ENCODE measurements around the gene GPC5. TPM values are rescaled to one million over a fixed set of nuclear protein-coding genes. Genes with fewer than 3 reads are reported as not detected.

GPC5 gene
- total RNA-seq, 4 donors from 2014 or later: 0.74 to 1.1 TPM; not detected in 2

DNA sequence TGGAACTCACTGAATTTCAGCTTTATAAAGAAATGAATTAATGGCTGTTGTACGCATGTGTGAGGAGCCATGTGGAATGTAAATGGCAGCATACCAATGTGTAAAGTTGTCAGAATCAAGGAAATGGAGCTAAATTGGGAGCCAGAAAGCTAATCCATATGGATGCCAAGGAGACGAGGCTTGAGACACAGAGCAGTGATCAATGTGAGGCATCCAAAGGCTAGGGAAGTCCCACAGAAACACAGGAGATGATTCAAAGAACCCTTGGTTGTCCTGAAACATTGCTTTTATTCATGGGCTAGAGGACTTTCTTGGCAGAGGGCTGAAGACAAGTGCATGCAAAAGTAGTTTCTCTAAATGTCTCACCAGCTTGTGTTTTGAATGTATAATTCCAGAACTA, 1271.7 kb downstream of the GPC5 start:
- DNase-seq (ENCODE audit: low spot score): no peak
- TF ChIP-seq, protein P1, sequence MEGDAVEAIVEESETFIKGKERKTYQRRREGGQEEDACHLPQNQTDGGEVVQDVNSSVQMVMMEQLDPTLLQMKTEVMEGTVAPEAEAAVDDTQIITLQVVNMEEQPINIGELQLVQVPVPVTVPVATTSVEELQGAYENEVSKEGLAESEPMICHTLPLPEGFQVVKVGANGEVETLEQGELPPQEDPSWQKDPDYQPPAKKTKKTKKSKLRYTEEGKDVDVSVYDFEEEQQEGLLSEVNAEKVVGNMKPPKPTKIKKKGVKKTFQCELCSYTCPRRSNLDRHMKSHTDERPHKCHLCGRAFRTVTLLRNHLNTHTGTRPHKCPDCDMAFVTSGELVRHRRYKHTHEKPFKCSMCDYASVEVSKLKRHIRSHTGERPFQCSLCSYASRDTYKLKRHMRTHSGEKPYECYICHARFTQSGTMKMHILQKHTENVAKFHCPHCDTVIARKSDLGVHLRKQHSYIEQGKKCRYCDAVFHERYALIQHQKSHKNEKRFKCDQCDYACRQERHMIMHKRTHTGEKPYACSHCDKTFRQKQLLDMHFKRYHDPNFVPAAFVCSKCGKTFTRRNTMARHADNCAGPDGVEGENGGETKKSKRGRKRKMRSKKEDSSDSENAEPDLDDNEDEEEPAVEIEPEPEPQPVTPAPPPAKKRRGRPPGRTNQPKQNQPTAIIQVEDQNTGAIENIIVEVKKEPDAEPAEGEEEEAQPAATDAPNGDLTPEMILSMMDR (IDR thresholded peaks at IDR 0.05): no peak
- ATAC-seq (ENCODE audit: low FRiP score): no peak

DNA sequence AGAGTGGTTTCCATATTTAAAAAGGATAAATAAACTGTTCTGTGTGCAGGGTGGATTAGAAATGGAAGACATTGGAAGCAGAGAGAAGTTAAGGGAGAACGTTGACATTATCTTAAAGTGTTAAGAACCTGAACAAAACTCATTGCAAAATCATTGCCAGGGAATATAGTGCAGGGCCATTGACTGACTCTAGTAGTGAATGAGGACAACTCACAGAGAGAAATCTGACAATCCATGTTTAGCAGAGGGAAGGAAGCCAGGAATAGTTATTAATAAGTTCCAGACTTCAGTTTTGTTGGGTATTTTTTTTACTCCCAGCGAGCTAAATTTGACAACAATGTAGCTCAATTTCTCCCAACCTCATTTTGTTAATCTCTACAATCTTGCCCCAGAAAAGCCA, 1273.4 kb downstream of the GPC5 start:
- ATAC-seq (ENCODE audit: low FRiP score) (no peak), DNase-seq (ENCODE audit: low spot score) (no peak)
- TF ChIP-seq, protein P1 (IDR thresholded peaks at IDR 0.05): no peak

DNA sequence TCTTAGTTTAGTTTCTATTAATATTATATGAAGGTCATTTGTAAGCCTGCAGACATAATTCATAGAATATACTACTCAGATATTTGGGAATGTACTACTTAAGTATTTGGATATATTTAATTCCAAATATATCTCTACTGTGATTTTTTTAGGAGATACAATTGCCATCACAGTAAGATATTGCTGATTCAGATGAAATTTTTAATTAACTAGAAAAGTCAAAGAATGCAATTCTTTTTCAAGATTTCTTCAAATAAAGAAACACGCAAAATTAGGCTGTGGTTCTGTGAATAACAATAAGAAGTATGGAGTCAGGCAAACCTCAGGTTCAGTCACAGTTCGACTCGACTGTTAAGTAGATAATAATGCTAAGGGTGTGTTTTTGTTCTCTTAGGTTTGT, 1277.8 kb downstream of the GPC5 start:
- DNase-seq (ENCODE audit: low spot score) (no peak), ATAC-seq (ENCODE audit: low FRiP score) (no peak)
- TF ChIP-seq, protein P1 (IDR thresholded peaks at IDR 0.05): no peak

DNA sequence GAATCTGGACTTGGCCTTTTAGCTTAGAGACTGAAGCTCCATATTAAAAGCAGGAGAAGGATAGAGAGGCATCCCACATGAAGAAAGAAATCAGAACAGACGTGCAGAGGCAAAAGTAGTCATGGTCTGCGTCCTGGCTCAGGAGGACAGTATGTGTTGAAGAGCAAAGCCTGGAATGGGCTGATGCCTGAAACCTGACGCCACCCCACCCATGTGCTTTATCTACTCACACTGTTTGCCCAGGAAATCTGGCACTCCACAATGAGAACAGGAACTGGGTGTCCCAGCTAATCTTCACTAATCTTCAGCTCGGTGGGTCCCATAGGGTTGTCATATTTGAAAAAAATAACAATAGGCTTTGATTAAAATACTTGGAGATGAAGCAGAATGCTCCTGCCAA, 1279.2 kb downstream of the GPC5 start:
- DNase-seq (ENCODE audit: low spot score) (no peak), ATAC-seq (ENCODE audit: low FRiP score) (no peak)

DNA sequence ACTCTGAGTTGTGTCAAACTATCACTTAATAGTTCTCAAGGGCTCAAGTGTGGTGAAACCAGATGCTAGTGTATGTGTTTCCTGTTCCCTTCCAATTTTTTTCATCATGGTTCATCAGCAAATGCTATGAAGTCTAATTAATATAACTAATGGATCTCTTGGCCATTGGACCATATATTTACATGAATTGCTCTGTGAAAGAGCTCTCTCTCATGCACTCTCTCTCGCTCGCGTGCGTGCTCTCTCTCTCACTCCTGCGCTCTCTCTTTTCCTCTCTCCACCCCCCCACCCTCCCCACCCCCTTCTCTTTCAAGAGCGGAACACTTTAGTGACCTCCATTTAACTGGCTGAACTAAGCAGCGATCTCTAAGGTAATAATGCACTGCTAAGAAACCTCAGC, 1281.2 kb downstream of the GPC5 start:
- TF ChIP-seq, protein P1 (IDR thresholded peaks at IDR 0.05): no peak
- DNase-seq (ENCODE audit: low spot score) (no peak), ATAC-seq (ENCODE audit: low FRiP score) (no peak)

More for the DNA sequence above, 1279.2 kb downstream of the GPC5 start:
- TF ChIP-seq, protein P1 (IDR thresholded peaks at IDR 0.05): no peak

DNA sequence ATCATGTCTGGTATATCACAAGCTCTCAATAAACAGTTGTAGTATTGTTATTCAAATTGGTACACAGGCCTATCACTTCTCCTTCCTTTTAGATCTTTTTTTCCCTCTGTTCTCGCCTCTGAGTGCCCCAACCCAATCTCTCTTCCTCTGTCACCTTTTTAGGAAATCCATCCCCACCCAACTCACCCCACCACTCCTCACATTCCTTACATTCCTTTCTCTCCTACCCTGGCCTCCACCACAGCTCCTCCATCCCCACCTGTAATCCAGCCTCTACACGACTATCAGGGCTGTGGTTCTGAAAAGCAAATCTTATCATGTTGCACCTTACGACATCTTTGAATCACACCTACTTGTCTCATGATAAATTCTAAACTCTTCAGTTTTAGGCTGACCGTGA, 1282.8 kb downstream of the GPC5 start:
- DNase-seq (ENCODE audit: low spot score) (no peak), ATAC-seq (ENCODE audit: low FRiP score) (no peak)
- TF ChIP-seq, protein P1 (IDR thresholded peaks at IDR 0.05): no peak

DNA sequence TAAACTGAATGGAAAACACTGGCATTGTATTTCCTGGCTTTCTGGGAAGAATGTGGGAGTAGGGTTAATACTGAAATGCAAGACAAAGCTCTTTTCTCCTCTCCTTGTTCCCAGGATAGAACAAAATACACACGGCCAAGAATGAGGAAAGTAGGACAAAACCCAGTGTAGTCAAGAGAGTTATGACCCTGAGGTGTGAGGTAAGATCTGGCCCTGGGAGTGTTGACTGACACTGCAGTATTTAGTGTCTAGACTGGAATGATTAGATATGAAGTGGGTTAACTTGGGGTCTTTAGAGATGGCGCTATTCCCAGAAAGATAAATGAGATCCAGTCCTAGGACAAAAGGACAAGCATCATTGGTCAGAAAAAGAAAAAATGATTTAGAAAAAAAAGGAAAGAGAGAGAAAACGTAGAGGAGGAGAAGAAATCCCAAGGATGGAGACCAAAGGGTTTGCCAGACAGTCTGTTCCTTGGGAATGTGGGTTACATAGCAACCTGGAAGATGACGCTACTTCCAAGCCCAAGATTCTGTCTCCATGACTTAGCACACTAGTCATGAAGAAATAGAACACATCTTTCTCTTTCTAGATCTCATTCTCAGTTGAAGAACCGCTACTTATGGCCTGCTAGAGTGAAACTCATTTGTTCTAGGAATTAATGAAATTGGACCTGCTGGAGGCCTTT, 1284.6 kb downstream of the GPC5 start:
- DNase-seq (ENCODE audit: low spot score): no peak
- no peak for ATAC-seq (ENCODE audit: low FRiP score)
- TF ChIP-seq, protein P1 (IDR thresholded peaks at IDR 0.05): no peak
